ENCODE results near the gene KLHL6. TPM values are rescaled to one million over a fixed set of nuclear protein-coding genes. Genes with fewer than 3 reads are reported as not detected.
"Not testable (repeated sequence)": the region's sequence is repeated elsewhere in the genome, so short reads cannot be mapped to it uniquely, and the experiment has no call there.

The KLHL6 gene
- total RNA-seq, 1 experiment from 2014 or later, result 0.03 TPM

- peaks cover 28% of the 10 kb centered on the region; the same call in 1 of the 2 replicates for H3K9me3 ChIP-seq (ENCODE audit: control insufficient read depth, insufficient read depth, low read depth, low read length)
- POLR2A ChIA-PET, result no interaction called here
- DNase-seq (ENCODE audit: low read depth, low spot score) (no peak), ATAC-seq (no peak)
- H3K36me3 ChIP-seq (ENCODE audit: control insufficient read depth, insufficient read depth, low read length), result no peaks in the 10 kb centered on the region
- H3K4me3 ChIP-seq (ENCODE audit: low read depth in 2 of 2, low read length in 2 of 2), result no peak overlapping the region
- H3K4me1 ChIP-seq (ENCODE audit: control insufficient read depth, insufficient read depth, low read length), result peaks cover 7% of the 10 kb centered on the region; the same call in 1 of the 2 replicates
- peaks cover 2% of the 10 kb centered on the region; the same call in 1 of the 2 replicates for H3K27me3 ChIP-seq (ENCODE audit: control insufficient read depth, insufficient read depth, low read length)
- H3K27ac ChIP-seq (ENCODE audit: low read length), result no peak overlapping the region
- intact Hi-C loops (cut with micrococcal nuclease; ENCODE audit: unreplicated experiment) (no loop called here), in situ Hi-C loops (cut with HindIII; ENCODE audit: low pct_unique_long_range_greater_than_20kb, low sequenced_read_pairs) (no loop called here)
- TF ChIP-seq SIN3A (IDR thresholded peaks at IDR 0.05; ENCODE audit: borderline replicate concordance, insufficient read depth, low read depth, low read length) (no peak), POLR2AphosphoS5 (IDR thresholded peaks at IDR 0.05; ENCODE audit: low read depth, low read length) (no peak), TCF7L2 (IDR thresholded peaks at IDR 0.05; ENCODE audit: low read depth, low read length) (no peak), CTCF (IDR thresholded peaks at IDR 0.05) (no peak), REST (IDR thresholded peaks at IDR 0.05; ENCODE audit: insufficient read depth in 1 of 2, low read depth in 2 of 2, low read length in 1 of 2) (no peak)
- CTCF ChIA-PET, result no interaction called here
- no TSS peak for BruUV-seq (replicated peaks)
Measured at GRCh38 chr3:183443395-183444385, 111.8 kb downstream of the KLHL6 start.

- peaks cover 28% of the 10 kb centered on the region; the same call in 1 of the 2 replicates for H3K9me3 ChIP-seq (ENCODE audit: control insufficient read depth, insufficient read depth, low read depth, low read length)
- DNase-seq (ENCODE audit: low read depth, low spot score) (no peak), ATAC-seq (no peak)
- no peak overlapping the region for H3K4me3 ChIP-seq (ENCODE audit: low read depth in 2 of 2, low read length in 2 of 2)
- POLR2A ChIA-PET, result no interaction called here
- in situ Hi-C loops (cut with HindIII; ENCODE audit: low pct_unique_long_range_greater_than_20kb, low sequenced_read_pairs), result no loop called here
- 0 out of 2 replicates have a peak, but pooled peaks cover under 1% of the 10 kb centered on the region for H3K4me1 ChIP-seq (ENCODE audit: control insufficient read depth, insufficient read depth, low read length)
- BruUV-seq (replicated peaks), result no TSS peak
- CTCF ChIA-PET, result no interaction called here
- H3K27me3 ChIP-seq (ENCODE audit: control insufficient read depth, insufficient read depth, low read length), result peaks cover 2% of the 10 kb centered on the region; the same call in 1 of the 2 replicates
- no peaks in the 10 kb centered on the region for H3K36me3 ChIP-seq (ENCODE audit: control insufficient read depth, insufficient read depth, low read length)
- intact Hi-C loops (cut with micrococcal nuclease; ENCODE audit: unreplicated experiment), result no loop called here
- no peak for TF ChIP-seq TCF7L2 (IDR thresholded peaks at IDR 0.05; ENCODE audit: low read depth, low read length)
- no peak for TF ChIP-seq REST (IDR thresholded peaks at IDR 0.05; ENCODE audit: insufficient read depth in 1 of 2, low read depth in 2 of 2, low read length in 1 of 2)
- TF ChIP-seq CTCF (IDR thresholded peaks at IDR 0.05), result no peak
- TF ChIP-seq POLR2AphosphoS5 (IDR thresholded peaks at IDR 0.05; ENCODE audit: low read depth, low read length), result no peak
- no peak for TF ChIP-seq SIN3A (IDR thresholded peaks at IDR 0.05; ENCODE audit: borderline replicate concordance, insufficient read depth, low read depth, low read length)
- H3K27ac ChIP-seq (ENCODE audit: low read length), result no peak overlapping the region
Measured at GRCh38 chr3:183442994-183443393, 112.5 kb downstream of the KLHL6 start.

GRCh38 chr3:183440521-183440920 is 115.0 kb downstream of the KLHL6 start:
- H3K36me3 ChIP-seq (ENCODE audit: control insufficient read depth, insufficient read depth, low read length); H3K4me3 ChIP-seq (ENCODE audit: low read depth in 2 of 2, low read length in 2 of 2); H3K27ac ChIP-seq (ENCODE audit: low read length); DNase-seq (ENCODE audit: low read depth, low spot score); CTCF ChIA-PET; H3K4me1 ChIP-seq (ENCODE audit: control insufficient read depth, insufficient read depth, low read length); H3K27me3 ChIP-seq (ENCODE audit: control insufficient read depth, insufficient read depth, low read length); intact Hi-C loops (cut with micrococcal nuclease; ENCODE audit: unreplicated experiment); ATAC-seq; in situ Hi-C loops (cut with HindIII; ENCODE audit: low pct_unique_long_range_greater_than_20kb, low sequenced_read_pairs); BruUV-seq (replicated peaks): not testable (repeated sequence)
- peaks cover 28% of the 10 kb centered on the region; the same call in 1 of the 2 replicates for H3K9me3 ChIP-seq (ENCODE audit: control insufficient read depth, insufficient read depth, low read depth, low read length)
- POLR2A ChIA-PET, result interaction anchor here (0.7 kb wide), 1 partner anchor 280 kb away, joined by 5 read pairs; no protein-coding TSS in a partner anchor
